AG04450 (cell line): Measurements from ENCODE around the gene FOXC2. TPM values are rescaled to one million over a fixed set of nuclear protein-coding genes. Genes with fewer than 3 reads are reported as not detected.

Experiments
- CTCF ChIA-PET: fragments of 300-600, 350-600 bp; formaldehyde crosslinking; extraction: SDS; loops from one replicate; lab custom pipeline; 2022; ENCODE audit warnings: antibody characterized with exemption, inconsistent platforms; lab: Charles Lee
- POLR2A ChIA-PET: fragments of 350-600 bp; formaldehyde crosslinking; extraction: SDS; loops from one replicate; lab custom pipeline; 2021; ENCODE audit warnings: antibody characterized with exemption, inconsistent platforms; lab: Yijun Ruan, JAX
- DNase-seq: peaks from one replicate; pipeline ENCODE4 v3.0.0-alpha.2; 2011; ENCODE audit warnings: low read depth, low spot score
- H3K27ac ChIP-seq: one replicate; pipeline ENCODE4 v1.5.1; 2012; ENCODE audit warnings: low read depth, low read length, control low read depth
- H3K27me3 ChIP-seq: one replicate; pipeline ENCODE4 v1.6.0; 2012; ENCODE audit warnings: low read length; ENCODE audit not compliant: control insufficient read depth, insufficient read depth
- H3K4me3 ChIP-seq: 2 replicates; pipeline ENCODE4 v1.5.1; 2011; ENCODE audit warnings: mild to moderate bottlenecking, low read depth, low read length, control low read depth
- H3K9me3 ChIP-seq: 2 replicates; pipeline ENCODE4 v1.5.1; 2012; ENCODE audit warnings: low read length; ENCODE audit not compliant: control insufficient read depth, insufficient read depth
- polyA plus RNA-seq: library from polyadenylated mRNA; depleted of rRNA; stranded (reverse); fragments of >200 nt; gene quantifications from 2 replicates; pipeline ENCODE4 v1.2.3, GENCODE V29; 2011
- TF ChIP-seq, protein P1 (sequence below): IDR thresholded peaks from 2 replicates; pipeline ENCODE4 v1.5.1; 2011; ENCODE audit warnings: low read depth, low read length, control low read depth, inconsistent platforms

Gene FOXC2
- polyA plus RNA-seq, 1 experiment = 0.79 TPM

DNA sequence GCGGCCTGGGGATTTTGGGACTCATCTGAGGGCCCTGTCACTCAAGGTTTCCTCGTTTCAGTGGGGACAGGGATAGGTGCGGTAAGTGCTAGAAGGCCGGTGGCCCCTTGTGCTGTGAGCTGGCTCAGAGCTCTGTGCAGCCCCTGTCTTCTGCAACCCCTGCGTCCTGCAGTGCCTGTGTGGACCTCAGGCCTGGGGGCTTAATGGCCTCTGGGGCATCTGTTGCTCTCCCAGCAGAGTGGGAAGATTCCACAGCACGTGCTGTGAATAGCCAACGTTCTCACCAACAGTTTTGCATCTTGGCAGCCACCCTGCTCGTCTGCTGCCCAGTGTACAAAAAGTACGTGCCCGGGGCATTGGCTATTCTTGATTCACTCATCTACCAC lies 4.9 kb downstream of the FOXC2 start:
- no peaks in the 10 kb centered on the region; the same call in 1 of the 2 replicates for H3K9me3 ChIP-seq
- DNase-seq = no peak
- no peak overlapping the region for H3K27ac ChIP-seq
- ChIA-PET POLR2A (interaction anchor here (0.6 kb wide), 1 partner anchor 180 kb away, joined by 3 read pairs; no protein-coding TSS in a partner anchor), CTCF (interaction anchor here (1.5 to 2.6 kb wide), 2 partner anchors 446 to 491 kb away, joined by 4 to 21 read pairs; no protein-coding TSS in a partner anchor)
- no peak overlapping the region for H3K4me3 ChIP-seq
- no peaks in the 10 kb centered on the region for H3K27me3 ChIP-seq
- TF ChIP-seq, protein P1, sequence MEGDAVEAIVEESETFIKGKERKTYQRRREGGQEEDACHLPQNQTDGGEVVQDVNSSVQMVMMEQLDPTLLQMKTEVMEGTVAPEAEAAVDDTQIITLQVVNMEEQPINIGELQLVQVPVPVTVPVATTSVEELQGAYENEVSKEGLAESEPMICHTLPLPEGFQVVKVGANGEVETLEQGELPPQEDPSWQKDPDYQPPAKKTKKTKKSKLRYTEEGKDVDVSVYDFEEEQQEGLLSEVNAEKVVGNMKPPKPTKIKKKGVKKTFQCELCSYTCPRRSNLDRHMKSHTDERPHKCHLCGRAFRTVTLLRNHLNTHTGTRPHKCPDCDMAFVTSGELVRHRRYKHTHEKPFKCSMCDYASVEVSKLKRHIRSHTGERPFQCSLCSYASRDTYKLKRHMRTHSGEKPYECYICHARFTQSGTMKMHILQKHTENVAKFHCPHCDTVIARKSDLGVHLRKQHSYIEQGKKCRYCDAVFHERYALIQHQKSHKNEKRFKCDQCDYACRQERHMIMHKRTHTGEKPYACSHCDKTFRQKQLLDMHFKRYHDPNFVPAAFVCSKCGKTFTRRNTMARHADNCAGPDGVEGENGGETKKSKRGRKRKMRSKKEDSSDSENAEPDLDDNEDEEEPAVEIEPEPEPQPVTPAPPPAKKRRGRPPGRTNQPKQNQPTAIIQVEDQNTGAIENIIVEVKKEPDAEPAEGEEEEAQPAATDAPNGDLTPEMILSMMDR = no peak

DNA sequence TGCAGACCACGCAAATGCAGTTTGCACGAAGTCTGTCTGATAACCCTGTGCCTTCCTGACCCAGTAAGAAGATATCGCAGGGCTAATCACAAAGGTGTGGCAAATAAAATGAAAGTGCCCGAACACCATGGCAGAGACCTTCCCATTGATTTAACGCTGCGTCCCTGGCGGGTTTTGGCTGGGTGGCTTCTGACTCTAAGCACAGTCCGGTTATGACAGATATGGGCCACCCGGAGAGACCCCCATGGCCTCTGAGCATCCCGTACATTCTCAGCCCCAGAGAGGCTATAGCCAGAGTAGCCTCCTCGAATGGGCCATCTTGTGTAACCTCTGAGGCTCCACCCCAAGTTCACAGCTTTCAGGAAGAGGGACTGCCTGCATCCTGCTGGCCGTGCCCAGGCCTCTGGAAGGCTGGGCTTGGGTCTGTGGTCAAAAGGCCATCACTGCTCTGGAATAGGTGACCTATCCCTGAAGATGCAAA lies 5.5 kb downstream of the FOXC2 start:
- H3K27ac ChIP-seq = no peak overlapping the region
- ChIA-PET CTCF (interaction anchor here (2.4 kb wide), 1 partner anchor 490 kb away, joined by 7 read pairs; no protein-coding TSS in a partner anchor), POLR2A (interaction anchor here (0.6 kb wide), 1 partner anchor 179 kb away, joined by 3 read pairs; no protein-coding TSS in a partner anchor)

DNA sequence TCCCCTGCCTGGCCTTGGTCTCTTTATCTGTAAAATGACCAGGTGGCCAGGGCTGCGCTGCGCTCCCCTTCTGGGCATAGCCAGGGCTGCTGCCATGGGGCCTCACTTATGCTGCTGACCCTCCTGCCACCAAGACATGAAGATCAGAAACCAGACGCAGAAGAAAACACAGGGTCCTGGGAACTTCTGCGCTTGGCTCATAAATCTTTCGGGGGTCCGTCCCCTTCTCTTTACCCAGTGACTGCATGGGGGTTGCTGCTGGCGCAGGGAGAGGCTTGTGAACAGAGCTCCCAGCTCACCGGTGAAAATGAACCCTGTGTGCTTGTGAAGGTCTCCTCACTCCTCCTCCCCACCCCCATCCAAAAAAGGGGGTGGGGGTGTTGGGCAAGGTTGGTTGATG lies 6.0 kb downstream of the FOXC2 start:
- H3K27ac ChIP-seq = no peak overlapping the region
- no peaks in the 10 kb centered on the region; the same call in 1 of the 2 replicates for H3K9me3 ChIP-seq
- ChIA-PET CTCF (interaction anchor here (1.0 to 2.4 kb wide), 2 partner anchors 10 to 490 kb away, joined by 3 to 7 read pairs; no protein-coding TSS in a partner anchor), POLR2A (no interaction called here)
- H3K4me3 ChIP-seq = no peak overlapping the region
- no peaks in the 10 kb centered on the region for H3K27me3 ChIP-seq
- no peak for DNase-seq
- TF ChIP-seq, protein P1 = no peak

More for the DNA sequence above, 5.5 kb downstream of the FOXC2 start:
- DNase-seq = no peak
- TF ChIP-seq, protein P1 = no peak
- no peaks in the 10 kb centered on the region; the same call in 1 of the 2 replicates for H3K9me3 ChIP-seq
- H3K27me3 ChIP-seq = no peaks in the 10 kb centered on the region
- no peak overlapping the region for H3K4me3 ChIP-seq

DNA sequence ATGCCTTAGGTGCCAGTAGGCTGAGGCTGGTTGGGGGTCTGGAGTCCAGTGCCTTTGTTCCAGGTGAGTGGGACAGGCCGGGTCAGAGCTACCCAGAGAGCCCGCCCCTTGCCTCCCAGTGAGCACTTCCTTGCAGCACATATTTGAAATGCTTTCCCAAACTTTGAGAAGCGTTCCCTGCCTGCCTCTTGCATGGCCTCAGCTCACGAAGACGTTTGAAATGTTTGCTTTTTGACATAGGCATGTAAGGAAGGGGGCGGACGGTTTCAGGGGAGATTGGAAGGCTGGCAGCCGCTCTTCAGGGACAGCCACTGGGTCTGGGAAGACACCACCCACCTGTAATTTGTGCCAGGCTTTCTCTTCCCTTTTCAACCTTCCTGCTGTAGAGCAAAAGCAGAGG lies 6.6 kb downstream of the FOXC2 start:
- no peak overlapping the region for H3K4me3 ChIP-seq
- TF ChIP-seq, protein P1 = no peak
- ChIA-PET CTCF (interaction anchor here (1.0 to 2.4 kb wide), 2 partner anchors 10 to 489 kb away, joined by 3 to 7 read pairs; no protein-coding TSS in a partner anchor), POLR2A (no interaction called here)
- no peak overlapping the region for H3K27ac ChIP-seq
- no peak for DNase-seq
- H3K27me3 ChIP-seq = no peaks in the 10 kb centered on the region
- no peaks in the 10 kb centered on the region; the same call in 1 of the 2 replicates for H3K9me3 ChIP-seq
